Vagina (tissue), 2 donors: ENCODE results near the gene ADCY3. TPM values are rescaled to one million over a fixed set of nuclear protein-coding genes. Genes with fewer than 3 reads are reported as not detected.
A peak's percentile ranks its signal among the peaks of the same experiment; 100 is the strongest.

Experiments used
- DNase-seq, 2 donors: peaks; one replicate each; pipeline ENCODE4 v3.0.0-alpha.2; 2017; ENCODE audit errors: extremely low spot score in 2 of 2
- H3K27ac ChIP-seq: fragments of 200-600 bp; sonication (generic); one replicate; pipeline ENCODE4 v1.5.1; 2019
- H3K27me3 ChIP-seq: fragments of 200-600 bp; sonication (generic); one replicate; pipeline ENCODE4 v1.5.1; 2019
- H3K36me3 ChIP-seq, 2 donors: fragments of 200-600 bp; sonication (generic); one replicate each; pipeline ENCODE4 v1.5.1; 2017 to 2019
- H3K4me1 ChIP-seq: fragments of 200-600 bp; sonication (generic); one replicate; pipeline ENCODE4 v1.5.1; 2019
- H3K4me3 ChIP-seq, 2 donors: fragments of 200-600 bp; sonication (generic); 1 replicate in 1 of 2; 2 replicates in 1 of 2; pipeline ENCODE4 v1.5.1; 2016 to 2019
- H3K9me3 ChIP-seq: fragments of 200-600 bp; sonication (generic); one replicate; pipeline ENCODE4 v1.5.1; 2019
- CTCF ChIP-seq, 3 experiments: fragments of 450-650 bp in 2 of 3; fragments of 200-600 bp in 1 of 3; sonication (generic) in 1 of 3; IDR thresholded peaks; one replicate each; pipeline ENCODE4 v1.5.1; 2017 to 2019; ENCODE audit warnings: antibody characterized with exemption in 3 of 3, mild to moderate bottlenecking in 2 of 3, moderate library complexity in 2 of 3
- POLR2A ChIP-seq, 2 donors: fragments of 450-650 bp; IDR thresholded peaks; one replicate each; pipeline ENCODE4 v1.6.1; 2017; ENCODE audit warnings: antibody characterized with exemption in 2 of 2, mild to moderate bottlenecking in 2 of 2, moderate library complexity in 2 of 2
- POLR2AphosphoS5 ChIP-seq, 2 donors: sonication (generic); formaldehyde crosslinking; IDR thresholded peaks; one replicate each; pipeline ENCODE4 v1.9.0; 2017; ENCODE audit warnings: antibody characterized with exemption in 2 of 2, mild to moderate bottlenecking in 2 of 2, low read depth in 1 of 2; ENCODE audit not compliant: insufficient read depth in 1 of 2
- intact Hi-C: fragments of 100-400 bp; cut with DNase I; formaldehyde crosslinking; loops from one replicate; pipeline ENCODE4 v1.15.1; 2023
- total RNA-seq: library from RNA; depleted of rRNA; stranded (reverse); fragments of >200 nt; gene quantifications from one replicate; pipeline ENCODE4 v1.2.3, GENCODE V29; 2016

ADCY3 gene
- total RNA-seq, 1 donor from 2014 or later: 90.6 TPM

- DNase-seq: peak in 1 of 2 donors; percentile 94
- H3K27ac ChIP-seq: no peak overlapping the region
- intact Hi-C loops: loop anchor here (5.0 kb wide), 1 partner anchor 415 kb away; no protein-coding TSS in a partner anchor
- no peaks in the 10 kb centered on the region for H3K9me3 ChIP-seq
- peaks cover 7% of the 10 kb centered on the region for H3K4me1 ChIP-seq
- H3K27me3 ChIP-seq: no peaks in the 10 kb centered on the region
- TF ChIP-seq POLR2AphosphoS5 (IDR thresholded peaks at IDR 0.05; ENCODE audit: insufficient read depth in 1 of 2, low read depth in 1 of 2) (peak in 1 of 2 donors; percentile 7), CTCF (IDR thresholded peaks at IDR 0.05) (peak; percentile 42 to 85 (median 73)), POLR2A (IDR thresholded peaks at IDR 0.05) (no peak)
- no peak overlapping the region for H3K4me3 ChIP-seq
- peaks cover 0 to 9% of the 10 kb centered on the region in 2 donors for H3K36me3 ChIP-seq
These were observed 92.5 kb downstream of the ADCY3 start for GRCh38 chr2:24827321-24828237.

GRCh38 chr2:24826773-24827145 lies 93.3 kb downstream of the ADCY3 start:
- no peak for DNase-seq
- no peak for TF ChIP-seq POLR2A (IDR thresholded peaks at IDR 0.05)
- TF ChIP-seq CTCF (IDR thresholded peaks at IDR 0.05): no peak
- TF ChIP-seq POLR2AphosphoS5 (IDR thresholded peaks at IDR 0.05; ENCODE audit: insufficient read depth in 1 of 2, low read depth in 1 of 2): no peak
- peaks cover 7% of the 10 kb centered on the region for H3K4me1 ChIP-seq
- H3K27ac ChIP-seq: no peak overlapping the region
- intact Hi-C loops: loop anchor here (5.0 kb wide), 1 partner anchor 414 kb away; no protein-coding TSS in a partner anchor
- H3K27me3 ChIP-seq: no peaks in the 10 kb centered on the region
- H3K9me3 ChIP-seq: no peaks in the 10 kb centered on the region
- H3K4me3 ChIP-seq: no peak overlapping the region
- peaks cover 0 to 9% of the 10 kb centered on the region in 2 donors for H3K36me3 ChIP-seq

- H3K4me1 ChIP-seq: peaks cover 7% of the 10 kb centered on the region
- intact Hi-C loops: loop anchor here (2.0 to 5.0 kb wide), 2 partner anchors 75 to 414 kb away; no protein-coding TSS in a partner anchor
- H3K27ac ChIP-seq: no peak overlapping the region
- TF ChIP-seq POLR2A (IDR thresholded peaks at IDR 0.05): no peak
- no peak for TF ChIP-seq CTCF (IDR thresholded peaks at IDR 0.05)
- no peaks in the 10 kb centered on the region for H3K27me3 ChIP-seq
- H3K36me3 ChIP-seq: peaks cover 0 to 14% of the 10 kb centered on the region in 2 donors
- peak in 1 of 2 donors; percentile 85 for DNase-seq
- no peaks in the 10 kb centered on the region for H3K9me3 ChIP-seq
- H3K4me3 ChIP-seq: no peak overlapping the region
These were observed 93.9 kb downstream of the ADCY3 start for GRCh38 chr2:24825883-24826772.

- Histone ChIP-seq H3K4me1 (peaks cover 7% of the 10 kb centered on the region), H3K9me3 (no peaks in the 10 kb centered on the region), H3K27me3 (no peaks in the 10 kb centered on the region), H3K4me3 (no peak overlapping the region), H3K27ac (no peak overlapping the region), H3K36me3 (peaks cover 0 to 19% of the 10 kb centered on the region in 2 donors)
- intact Hi-C loops: loop anchor here (2.0 to 5.0 kb wide), 2 partner anchors 76 to 413 kb away; no protein-coding TSS in a partner anchor
- TF ChIP-seq POLR2A (IDR thresholded peaks at IDR 0.05) (no peak), CTCF (IDR thresholded peaks at IDR 0.05) (peak in 1 of 3 experiments; percentile 5)
- peak in 1 of 2 donors; percentile 72 for DNase-seq
These were observed 94.8 kb downstream of the ADCY3 start for GRCh38 chr2:24824966-24825882.
